ENCODE measurements around the gene ACAA1.
"Not testable (repeated sequence)": the region's sequence is repeated elsewhere in the genome, so short reads cannot be mapped to it uniquely, and the experiment has no call there.

The ACAA1 gene

DNA sequence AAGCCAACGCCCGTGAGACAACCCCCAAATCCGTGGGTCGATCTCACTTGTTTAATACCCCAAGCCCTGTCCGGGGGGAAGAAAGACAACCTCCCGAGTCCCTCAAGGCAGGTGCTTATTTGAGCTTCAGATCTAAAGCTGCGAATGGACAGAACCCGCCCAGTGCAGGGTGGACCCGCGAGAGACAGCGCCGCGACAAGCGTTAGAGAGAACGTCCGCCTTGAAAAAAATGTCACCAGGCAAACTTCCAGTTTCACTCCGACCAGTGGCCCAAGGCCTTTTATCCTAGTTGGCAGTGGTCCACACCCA lies 27.7 kb upstream of the ACAA1 start:
- Histone ChIP-seq H3K4me3 (ENCODE audit: low read length) (peak overlapping the region; percentile 54), H3K27ac (ENCODE audit: low read depth, low read length) (no peak overlapping the region), H2AK5ac (ENCODE audit: low read length) (no peak overlapping the region), H3K4ac (ENCODE audit: low read depth, low read length) (peak overlapping the region; percentile 62), H2BK15ac (replicated peaks; ENCODE audit: low read depth) (no peak overlapping the region), H4K8ac (ENCODE audit: low read depth, low read length) (no peak overlapping the region), H3K23ac (ENCODE audit: low read length) (no peak overlapping the region), H3K56ac (ENCODE audit: low read length) (peak overlapping the region; percentile 84), H3K18ac (ENCODE audit: low read length) (no peak overlapping the region), H3K36me3 (ENCODE audit: control insufficient read depth, insufficient read depth, low read length) (no peaks in the 10 kb centered on the region), H4K5ac (ENCODE audit: low read length) (no peak overlapping the region), H3K79me1 (ENCODE audit: low read length) (peaks cover 8% of the 10 kb centered on the region), H3K4me1 (ENCODE audit: control insufficient read depth, low read depth, low read length) (no peaks in the 10 kb centered on the region), H3K79me2 (ENCODE audit: control insufficient read depth, insufficient read depth, low read length) (peaks cover 30% of the 10 kb centered on the region), H3K27me3 (ENCODE audit: insufficient read depth, low read length, poor library complexity) (no peaks in the 10 kb centered on the region), H2BK5ac (ENCODE audit: low read length) (no peak overlapping the region), H3K9ac (ENCODE audit: low read length) (peak overlapping the region; percentile 46), H3K4me2 (ENCODE audit: low read length) (peak overlapping the region; percentile 14), H2BK120ac (ENCODE audit: low read depth, low read length) (no peak overlapping the region)
- no peak for DNase-seq
- WGBS (ENCODE audit: extremely low coverage, insufficient coverage, low lambda C conversion rate): no CpG with 5 or more reads among the region's 17 CpGs

GRCh38 chr3:38163841-38164642 lies 27.1 kb upstream of the ACAA1 start:
- Histone ChIP-seq H3K27me3 (ENCODE audit: insufficient read depth, low read length, poor library complexity) (no peaks in the 10 kb centered on the region), H2BK120ac (ENCODE audit: low read depth, low read length) (no peak overlapping the region), H4K5ac (ENCODE audit: low read length) (no peak overlapping the region), H3K27ac (ENCODE audit: low read depth, low read length) (no peak overlapping the region), H2AK5ac (ENCODE audit: low read length) (no peak overlapping the region), H4K8ac (ENCODE audit: low read depth, low read length) (no peak overlapping the region), H3K4me3 (ENCODE audit: low read length) (peak overlapping the region; percentile 54), H3K4me1 (ENCODE audit: control insufficient read depth, low read depth, low read length) (no peaks in the 10 kb centered on the region), H3K4ac (ENCODE audit: low read depth, low read length) (peak overlapping the region; percentile 62), H3K56ac (ENCODE audit: low read length) (peak overlapping the region; percentile 84), H3K79me1 (ENCODE audit: low read length) (peaks cover 8% of the 10 kb centered on the region), H3K18ac (ENCODE audit: low read length) (no peak overlapping the region), H3K36me3 (ENCODE audit: control insufficient read depth, insufficient read depth, low read length) (no peaks in the 10 kb centered on the region), H2BK5ac (ENCODE audit: low read length) (no peak overlapping the region), H3K4me2 (ENCODE audit: low read length) (peak overlapping the region; percentile 14), H3K9ac (ENCODE audit: low read length) (peak overlapping the region; percentile 46), H2BK15ac (replicated peaks; ENCODE audit: low read depth) (no peak overlapping the region), H3K23ac (ENCODE audit: low read length) (no peak overlapping the region), H3K79me2 (ENCODE audit: control insufficient read depth, insufficient read depth, low read length) (peaks cover 26% of the 10 kb centered on the region)
- WGBS (ENCODE audit: extremely low coverage, insufficient coverage, low lambda C conversion rate): no CpG with 5 or more reads among the region's 24 CpGs
- DNase-seq: no peak

DNA sequence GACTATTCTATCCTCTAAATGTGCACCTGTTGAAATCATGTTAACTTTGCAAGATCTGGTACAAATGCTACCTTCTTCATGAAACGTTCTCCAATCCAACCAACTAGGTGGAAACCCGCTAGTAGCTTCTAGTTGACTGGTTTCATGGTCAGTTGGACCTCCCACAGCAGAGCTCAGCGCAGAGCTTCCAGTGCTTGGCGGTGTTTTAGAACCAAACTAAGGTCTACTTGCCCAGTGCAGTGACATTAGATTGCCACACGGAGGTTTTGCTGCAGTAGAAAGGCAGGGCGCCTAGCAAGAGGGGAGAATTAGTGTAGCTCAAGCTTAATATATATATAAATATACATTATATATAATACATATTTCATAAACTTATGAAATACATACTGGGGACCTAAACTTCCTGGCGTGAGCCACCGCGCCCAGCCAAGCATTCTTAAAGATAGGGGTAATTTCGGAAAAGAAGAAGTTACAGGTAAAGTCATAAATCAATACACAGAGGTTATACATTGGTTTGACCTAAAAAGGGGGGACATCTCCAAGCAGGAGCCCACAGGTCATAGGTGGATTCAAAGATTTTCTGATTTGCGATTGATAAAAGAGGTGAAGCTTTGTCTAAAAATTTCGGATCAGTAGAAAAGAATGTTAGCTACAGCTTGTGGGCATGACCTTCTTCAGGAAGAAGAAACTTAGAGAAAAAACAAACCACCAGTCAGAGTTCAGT lies 26.4 kb upstream of the ACAA1 start:
- Histone ChIP-seq H3K23ac (ENCODE audit: low read length) (no peak overlapping the region), H3K4me1 (ENCODE audit: control insufficient read depth, low read depth, low read length) (no peaks in the 10 kb centered on the region), H3K4me2 (ENCODE audit: low read length) (no peak overlapping the region), H3K79me2 (ENCODE audit: control insufficient read depth, insufficient read depth, low read length) (peaks cover 19% of the 10 kb centered on the region), H2BK15ac (replicated peaks; ENCODE audit: low read depth) (no peak overlapping the region), H4K8ac (ENCODE audit: low read depth, low read length) (no peak overlapping the region), H4K5ac (ENCODE audit: low read length) (no peak overlapping the region), H2AK5ac (ENCODE audit: low read length) (no peak overlapping the region), H3K56ac (ENCODE audit: low read length) (no peak overlapping the region), H2BK5ac (ENCODE audit: low read length) (no peak overlapping the region), H3K27ac (ENCODE audit: low read depth, low read length) (no peak overlapping the region), H3K4ac (ENCODE audit: low read depth, low read length) (no peak overlapping the region), H3K36me3 (ENCODE audit: control insufficient read depth, insufficient read depth, low read length) (no peaks in the 10 kb centered on the region), H3K9ac (ENCODE audit: low read length) (no peak overlapping the region), H3K79me1 (ENCODE audit: low read length) (peaks cover 8% of the 10 kb centered on the region), H3K27me3 (ENCODE audit: insufficient read depth, low read length, poor library complexity) (no peaks in the 10 kb centered on the region), H3K4me3 (ENCODE audit: low read length) (no peak overlapping the region), H2BK120ac (ENCODE audit: low read depth, low read length) (no peak overlapping the region), H3K18ac (ENCODE audit: low read length) (no peak overlapping the region)
- WGBS (ENCODE audit: extremely low coverage, insufficient coverage, low lambda C conversion rate): no CpG with 5 or more reads among the region's 12 CpGs
- DNase-seq: peak; percentile 47

- H3K56ac ChIP-seq (ENCODE audit: low read length); DNase-seq; H3K18ac ChIP-seq (ENCODE audit: low read length); H3K79me1 ChIP-seq (ENCODE audit: low read length); H3K27ac ChIP-seq (ENCODE audit: low read depth, low read length); H3K4me1 ChIP-seq (ENCODE audit: control insufficient read depth, low read depth, low read length); H3K4me2 ChIP-seq (ENCODE audit: low read length); H4K5ac ChIP-seq (ENCODE audit: low read length); H2BK5ac ChIP-seq (ENCODE audit: low read length); H2AK5ac ChIP-seq (ENCODE audit: low read length); H2BK120ac ChIP-seq (ENCODE audit: low read depth, low read length); H3K79me2 ChIP-seq (ENCODE audit: control insufficient read depth, insufficient read depth, low read length); H4K8ac ChIP-seq (ENCODE audit: low read depth, low read length); H2BK15ac ChIP-seq (replicated peaks; ENCODE audit: low read depth); H3K9ac ChIP-seq (ENCODE audit: low read length); H3K4ac ChIP-seq (ENCODE audit: low read depth, low read length); H3K36me3 ChIP-seq (ENCODE audit: control insufficient read depth, insufficient read depth, low read length); H3K4me3 ChIP-seq (ENCODE audit: low read length); H3K27me3 ChIP-seq (ENCODE audit: insufficient read depth, low read length, poor library complexity); H3K23ac ChIP-seq (ENCODE audit: low read length): not testable (repeated sequence)
- over 99% methylated on average over 10 of the region's 11 CpGs for WGBS (ENCODE audit: extremely low coverage, insufficient coverage, low lambda C conversion rate)
Measured at GRCh38 chr3:38160704-38161103, 23.8 kb upstream of the ACAA1 start.

- Histone ChIP-seq H3K56ac (ENCODE audit: low read length) (no peak overlapping the region), H2BK120ac (ENCODE audit: low read depth, low read length) (no peak overlapping the region), H3K27me3 (ENCODE audit: insufficient read depth, low read length, poor library complexity) (no peaks in the 10 kb centered on the region), H3K27ac (ENCODE audit: low read depth, low read length) (no peak overlapping the region), H3K4me3 (ENCODE audit: low read length) (no peak overlapping the region), H3K4me1 (ENCODE audit: control insufficient read depth, low read depth, low read length) (no peaks in the 10 kb centered on the region), H2AK5ac (ENCODE audit: low read length) (no peak overlapping the region), H3K18ac (ENCODE audit: low read length) (no peak overlapping the region), H2BK15ac (replicated peaks; ENCODE audit: low read depth) (no peak overlapping the region), H2BK5ac (ENCODE audit: low read length) (no peak overlapping the region), H3K79me1 (ENCODE audit: low read length) (no peaks in the 10 kb centered on the region), H3K36me3 (ENCODE audit: control insufficient read depth, insufficient read depth, low read length) (no peaks in the 10 kb centered on the region), H4K5ac (ENCODE audit: low read length) (no peak overlapping the region), H3K23ac (ENCODE audit: low read length) (no peak overlapping the region), H3K4ac (ENCODE audit: low read depth, low read length) (no peak overlapping the region), H3K9ac (ENCODE audit: low read length) (no peak overlapping the region), H3K79me2 (ENCODE audit: control insufficient read depth, insufficient read depth, low read length) (no peaks in the 10 kb centered on the region), H3K4me2 (ENCODE audit: low read length) (no peak overlapping the region), H4K8ac (ENCODE audit: low read depth, low read length) (no peak overlapping the region)
- no peak for DNase-seq
- WGBS (ENCODE audit: extremely low coverage, insufficient coverage, low lambda C conversion rate): no CpG with 5 or more reads among the region's 5 CpGs
Measured at GRCh38 chr3:38158472-38158871, 21.5 kb upstream of the ACAA1 start.
